ENCODE measurements around the gene ACTR1A. TPM values are rescaled to one million over a fixed set of nuclear protein-coding genes. Genes with fewer than 3 reads are reported as not detected.

Gene ACTR1A
- total and polyA plus RNA-seq, 12 donors, result 90.1 to 138 (median 110) TPM

- WGBS, 2 donors, result 92 to 95% methylated on average over 35 to 36 of the region's 36 CpGs
- DNase-seq, result no peak
- intact Hi-C loops (cut with DNase I), result loop anchor here in 3 of 10 donors (10.0 kb wide), 3 partner anchors 46 to 236 kb away; partner anchors contain the start of genes FBXL15 (in 1 of the 3) and NFKB2 (in 1 of the 3)
- Histone ChIP-seq H3K4me3 (no peak overlapping the region), H3K9me3 (no peaks in the 10 kb centered on the region), H3K27me3 (no peaks in the 10 kb centered on the region), H3K27ac (no peak overlapping the region), H3K4me1 (peaks cover 0 to 29% (median 0%) of the 10 kb centered on the region in 9 donors), H3K36me3 (peaks cover 0 to 7% (median 0%) of the 10 kb centered on the region in 9 donors)
- peak in 1 of 8 donors; percentile 25 for ATAC-seq
- no peak for TF ChIP-seq CTCF (IDR thresholded peaks at IDR 0.05)
These were observed 31.6 kb downstream of the ACTR1A start for GRCh38 chr10:102470579-102471546.

GRCh38 chr10:102468683-102469082 lies 33.8 kb downstream of the ACTR1A start:
- 71 to 79% methylated on average over 9 of the region's 9 CpGs for WGBS, 2 donors
- Histone ChIP-seq H3K9me3 (no peaks in the 10 kb centered on the region), H3K27me3 (no peaks in the 10 kb centered on the region), H3K27ac (peak overlapping the region in 1 of 10 donors; percentile 76), H3K4me3 (no peak overlapping the region), H3K36me3 (peaks cover 0 to 7% (median 0%) of the 10 kb centered on the region in 9 donors), H3K4me1 (peaks cover 0 to 30% (median 0%) of the 10 kb centered on the region in 9 donors)
- DNase-seq, result no peak
- intact Hi-C loops (cut with DNase I), result no loop called here
- ATAC-seq, result peak in 6 of 8 donors; percentile 16 to 53 (median 36)
- no peak for TF ChIP-seq CTCF (IDR thresholded peaks at IDR 0.05)

- 62 to 65% methylated on average over 6 of the region's 6 CpGs for WGBS, 2 donors
- Histone ChIP-seq H3K9me3 (no peaks in the 10 kb centered on the region), H3K36me3 (peaks cover 0 to 7% (median 0%) of the 10 kb centered on the region in 9 donors), H3K27ac (peak overlapping the region in 1 of 10 donors; percentile 76), H3K27me3 (no peaks in the 10 kb centered on the region), H3K4me1 (peaks cover 0 to 36% (median 0%) of the 10 kb centered on the region in 9 donors), H3K4me3 (no peak overlapping the region)
- intact Hi-C loops (cut with DNase I), result no loop called here
- no peak for ATAC-seq
- TF ChIP-seq CTCF (IDR thresholded peaks at IDR 0.05), result no peak
- DNase-seq, result no peak
These were observed 34.5 kb downstream of the ACTR1A start for GRCh38 chr10:102467971-102468438.

GRCh38 chr10:102467318-102467717 lies 35.2 kb downstream of the ACTR1A start:
- DNase-seq (no peak), ATAC-seq (no peak)
- Histone ChIP-seq H3K4me3 (no peak overlapping the region), H3K9me3 (no peaks in the 10 kb centered on the region), H3K27ac (peak overlapping the region in 1 of 10 donors; percentile 76), H3K36me3 (peaks cover 0 to 7% (median 0%) of the 10 kb centered on the region in 9 donors), H3K27me3 (no peaks in the 10 kb centered on the region), H3K4me1 (peaks cover 0 to 42% (median 0%) of the 10 kb centered on the region in 9 donors)
- WGBS, 2 donors, result 83 to 93% methylated on average over 6 of the region's 6 CpGs
- intact Hi-C loops (cut with DNase I), result no loop called here
- no peak for TF ChIP-seq CTCF (IDR thresholded peaks at IDR 0.05)
